AG08395 (cell line): ENCODE results near the gene CAPZA1.
"Not testable (repeated sequence)": the region's sequence is repeated elsewhere in the genome, so short reads cannot be mapped to it uniquely, and the experiment has no call there.

Source experiments
- DNase-seq: peaks from one replicate; pipeline ENCODE4 v3.0.0; 2012; ENCODE audit warnings: mixed read lengths, low spot score

CAPZA1 gene

GRCh38 chr1:112628516-112628915 lies 8.9 kb downstream of the CAPZA1 start:
- DNase-seq, result no peak

- no peak for DNase-seq
Observed at GRCh38 chr1:112629256-112629655, 9.6 kb downstream of the CAPZA1 start.

- DNase-seq, result no peak
Observed at GRCh38 chr1:112633628-112634027, 14.0 kb downstream of the CAPZA1 start.

GRCh38 chr1:112634367-112634766 lies 14.7 kb downstream of the CAPZA1 start:
- no peak for DNase-seq

- DNase-seq, result no peak
Observed at GRCh38 chr1:112636056-112636455, 16.4 kb downstream of the CAPZA1 start.

- DNase-seq, result no peak
Observed at GRCh38 chr1:112636597-112637253, 17.1 kb downstream of the CAPZA1 start.

- peak; percentile 64 for DNase-seq
Observed at GRCh38 chr1:112637254-112638109, 17.9 kb downstream of the CAPZA1 start.

GRCh38 chr1:112638110-112638428 lies 18.4 kb downstream of the CAPZA1 start:
- no peak for DNase-seq

- DNase-seq, result not testable (repeated sequence)
Observed at GRCh38 chr1:112640437-112640836, 20.8 kb downstream of the CAPZA1 start.

- DNase-seq, result no peak
Observed at GRCh38 chr1:112643080-112643479, 23.4 kb downstream of the CAPZA1 start.

GRCh38 chr1:112646225-112646624 lies 26.6 kb downstream of the CAPZA1 start:
- DNase-seq, result no peak

GRCh38 chr1:112651205-112651604 lies 31.6 kb downstream of the CAPZA1 start:
- no peak for DNase-seq

- no peak for DNase-seq
Observed at GRCh38 chr1:112665857-112666256, 46.2 kb downstream of the CAPZA1 start.

GRCh38 chr1:112666946-112667345 lies 47.3 kb downstream of the CAPZA1 start:
- DNase-seq, result no peak

GRCh38 chr1:112672009-112672408 lies 52.4 kb downstream of the CAPZA1 start:
- no peak for DNase-seq

- no peak for DNase-seq
Observed at GRCh38 chr1:112672842-112673241, 53.2 kb downstream of the CAPZA1 start.

GRCh38 chr1:112673592-112674439 lies 54.2 kb downstream of the CAPZA1 start:
- DNase-seq, result peak; percentile 56

- peak; percentile 60 for DNase-seq
Observed at GRCh38 chr1:112674440-112674985, 54.9 kb downstream of the CAPZA1 start, which contains the start of gene MOV10. MOV10 (plus strand) TSS chr1:112674659; CDS start chr1:112674913, 254 bp downstream.

GRCh38 chr1:112674986-112675727 lies 55.5 kb downstream of the CAPZA1 start:
- DNase-seq, result peak; percentile 37

GRCh38 chr1:112675728-112676381 lies 56.2 kb downstream of the CAPZA1 start:
- DNase-seq, result no peak

- DNase-seq, result no peak
Observed at GRCh38 chr1:112676543-112676942, 56.9 kb downstream of the CAPZA1 start.
